Measurements from ENCODE around the gene MPL. TPM values are rescaled to one million over a fixed set of nuclear protein-coding genes. Genes with fewer than 3 reads are reported as not detected.

Gene MPL
- total and polyA plus RNA-seq, 2 of the 8 experiments (the other 6 are each of a cell fraction or from before 2014, with no cell fraction given) = 0.08 TPM; not detected in 1

DNA sequence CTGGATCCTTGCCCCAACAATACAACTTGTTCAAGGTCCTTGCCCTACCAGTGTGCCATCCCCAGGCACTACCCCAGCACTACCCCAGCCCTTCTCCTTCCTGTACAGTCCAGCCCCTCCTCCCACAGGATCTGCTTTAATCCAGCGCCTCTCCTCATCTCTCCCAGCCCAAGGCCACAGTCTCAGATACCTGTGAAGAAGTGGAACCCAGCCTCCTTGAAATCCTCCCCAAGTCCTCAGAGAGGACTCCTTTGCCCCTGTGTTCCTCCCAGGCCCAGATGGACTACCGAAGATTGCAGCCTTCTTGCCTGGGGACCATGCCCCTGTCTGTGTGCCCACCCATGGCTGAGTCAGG is 14.7 kb downstream of the MPL start (continued):
- TF ChIP-seq, protein P1, sequence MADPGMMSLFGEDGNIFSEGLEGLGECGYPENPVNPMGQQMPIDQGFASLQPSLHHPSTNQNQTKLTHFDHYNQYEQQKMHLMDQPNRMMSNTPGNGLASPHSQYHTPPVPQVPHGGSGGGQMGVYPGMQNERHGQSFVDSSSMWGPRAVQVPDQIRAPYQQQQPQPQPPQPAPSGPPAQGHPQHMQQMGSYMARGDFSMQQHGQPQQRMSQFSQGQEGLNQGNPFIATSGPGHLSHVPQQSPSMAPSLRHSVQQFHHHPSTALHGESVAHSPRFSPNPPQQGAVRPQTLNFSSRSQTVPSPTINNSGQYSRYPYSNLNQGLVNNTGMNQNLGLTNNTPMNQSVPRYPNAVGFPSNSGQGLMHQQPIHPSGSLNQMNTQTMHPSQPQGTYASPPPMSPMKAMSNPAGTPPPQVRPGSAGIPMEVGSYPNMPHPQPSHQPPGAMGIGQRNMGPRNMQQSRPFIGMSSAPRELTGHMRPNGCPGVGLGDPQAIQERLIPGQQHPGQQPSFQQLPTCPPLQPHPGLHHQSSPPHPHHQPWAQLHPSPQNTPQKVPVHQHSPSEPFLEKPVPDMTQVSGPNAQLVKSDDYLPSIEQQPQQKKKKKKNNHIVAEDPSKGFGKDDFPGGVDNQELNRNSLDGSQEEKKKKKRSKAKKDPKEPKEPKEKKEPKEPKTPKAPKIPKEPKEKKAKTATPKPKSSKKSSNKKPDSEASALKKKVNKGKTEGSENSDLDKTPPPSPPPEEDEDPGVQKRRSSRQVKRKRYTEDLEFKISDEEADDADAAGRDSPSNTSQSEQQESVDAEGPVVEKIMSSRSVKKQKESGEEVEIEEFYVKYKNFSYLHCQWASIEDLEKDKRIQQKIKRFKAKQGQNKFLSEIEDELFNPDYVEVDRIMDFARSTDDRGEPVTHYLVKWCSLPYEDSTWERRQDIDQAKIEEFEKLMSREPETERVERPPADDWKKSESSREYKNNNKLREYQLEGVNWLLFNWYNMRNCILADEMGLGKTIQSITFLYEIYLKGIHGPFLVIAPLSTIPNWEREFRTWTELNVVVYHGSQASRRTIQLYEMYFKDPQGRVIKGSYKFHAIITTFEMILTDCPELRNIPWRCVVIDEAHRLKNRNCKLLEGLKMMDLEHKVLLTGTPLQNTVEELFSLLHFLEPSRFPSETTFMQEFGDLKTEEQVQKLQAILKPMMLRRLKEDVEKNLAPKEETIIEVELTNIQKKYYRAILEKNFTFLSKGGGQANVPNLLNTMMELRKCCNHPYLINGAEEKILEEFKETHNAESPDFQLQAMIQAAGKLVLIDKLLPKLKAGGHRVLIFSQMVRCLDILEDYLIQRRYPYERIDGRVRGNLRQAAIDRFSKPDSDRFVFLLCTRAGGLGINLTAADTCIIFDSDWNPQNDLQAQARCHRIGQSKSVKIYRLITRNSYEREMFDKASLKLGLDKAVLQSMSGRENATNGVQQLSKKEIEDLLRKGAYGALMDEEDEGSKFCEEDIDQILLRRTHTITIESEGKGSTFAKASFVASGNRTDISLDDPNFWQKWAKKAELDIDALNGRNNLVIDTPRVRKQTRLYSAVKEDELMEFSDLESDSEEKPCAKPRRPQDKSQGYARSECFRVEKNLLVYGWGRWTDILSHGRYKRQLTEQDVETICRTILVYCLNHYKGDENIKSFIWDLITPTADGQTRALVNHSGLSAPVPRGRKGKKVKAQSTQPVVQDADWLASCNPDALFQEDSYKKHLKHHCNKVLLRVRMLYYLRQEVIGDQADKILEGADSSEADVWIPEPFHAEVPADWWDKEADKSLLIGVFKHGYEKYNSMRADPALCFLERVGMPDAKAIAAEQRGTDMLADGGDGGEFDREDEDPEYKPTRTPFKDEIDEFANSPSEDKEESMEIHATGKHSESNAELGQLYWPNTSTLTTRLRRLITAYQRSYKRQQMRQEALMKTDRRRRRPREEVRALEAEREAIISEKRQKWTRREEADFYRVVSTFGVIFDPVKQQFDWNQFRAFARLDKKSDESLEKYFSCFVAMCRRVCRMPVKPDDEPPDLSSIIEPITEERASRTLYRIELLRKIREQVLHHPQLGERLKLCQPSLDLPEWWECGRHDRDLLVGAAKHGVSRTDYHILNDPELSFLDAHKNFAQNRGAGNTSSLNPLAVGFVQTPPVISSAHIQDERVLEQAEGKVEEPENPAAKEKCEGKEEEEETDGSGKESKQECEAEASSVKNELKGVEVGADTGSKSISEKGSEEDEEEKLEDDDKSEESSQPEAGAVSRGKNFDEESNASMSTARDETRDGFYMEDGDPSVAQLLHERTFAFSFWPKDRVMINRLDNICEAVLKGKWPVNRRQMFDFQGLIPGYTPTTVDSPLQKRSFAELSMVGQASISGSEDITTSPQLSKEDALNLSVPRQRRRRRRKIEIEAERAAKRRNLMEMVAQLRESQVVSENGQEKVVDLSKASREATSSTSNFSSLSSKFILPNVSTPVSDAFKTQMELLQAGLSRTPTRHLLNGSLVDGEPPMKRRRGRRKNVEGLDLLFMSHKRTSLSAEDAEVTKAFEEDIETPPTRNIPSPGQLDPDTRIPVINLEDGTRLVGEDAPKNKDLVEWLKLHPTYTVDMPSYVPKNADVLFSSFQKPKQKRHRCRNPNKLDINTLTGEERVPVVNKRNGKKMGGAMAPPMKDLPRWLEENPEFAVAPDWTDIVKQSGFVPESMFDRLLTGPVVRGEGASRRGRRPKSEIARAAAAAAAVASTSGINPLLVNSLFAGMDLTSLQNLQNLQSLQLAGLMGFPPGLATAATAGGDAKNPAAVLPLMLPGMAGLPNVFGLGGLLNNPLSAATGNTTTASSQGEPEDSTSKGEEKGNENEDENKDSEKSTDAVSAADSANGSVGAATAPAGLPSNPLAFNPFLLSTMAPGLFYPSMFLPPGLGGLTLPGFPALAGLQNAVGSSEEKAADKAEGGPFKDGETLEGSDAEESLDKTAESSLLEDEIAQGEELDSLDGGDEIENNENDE (IDR thresholded peaks at IDR 0.05; ENCODE audit: insufficient replicate concordance, low read length) = no peak
- TF ChIP-seq, protein P2, sequence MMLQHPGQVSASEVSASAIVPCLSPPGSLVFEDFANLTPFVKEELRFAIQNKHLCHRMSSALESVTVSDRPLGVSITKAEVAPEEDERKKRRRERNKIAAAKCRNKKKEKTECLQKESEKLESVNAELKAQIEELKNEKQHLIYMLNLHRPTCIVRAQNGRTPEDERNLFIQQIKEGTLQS (IDR thresholded peaks at IDR 0.05; ENCODE audit: insufficient read depth, low read depth, low read length) = no peak
- TF ChIP-seq TCF12 (IDR thresholded peaks at IDR 0.05; ENCODE audit: low read depth, low read length) (no peak), MAX (IDR thresholded peaks at IDR 0.05) (no peak), EZH2 (IDR thresholded peaks at IDR 0.05; ENCODE audit: low read depth, low read length, severe bottlenecking) (no peak), TBP (IDR thresholded peaks at IDR 0.05; ENCODE audit: low read depth, low read length) (no peak), SAP30 (IDR thresholded peaks at IDR 0.05; ENCODE audit: insufficient read depth, insufficient replicate concordance, low read length) (no peak), E2F6 (IDR thresholded peaks at IDR 0.05) (no peak), POU5F1 (IDR thresholded peaks at IDR 0.05; ENCODE audit: low read depth, low read length) (no peak), JUN (IDR thresholded peaks at IDR 0.05; ENCODE audit: low read depth, low read length) (no peak)
